Measurements from ENCODE around the gene KCNB1.

KCNB1 gene

DNA sequence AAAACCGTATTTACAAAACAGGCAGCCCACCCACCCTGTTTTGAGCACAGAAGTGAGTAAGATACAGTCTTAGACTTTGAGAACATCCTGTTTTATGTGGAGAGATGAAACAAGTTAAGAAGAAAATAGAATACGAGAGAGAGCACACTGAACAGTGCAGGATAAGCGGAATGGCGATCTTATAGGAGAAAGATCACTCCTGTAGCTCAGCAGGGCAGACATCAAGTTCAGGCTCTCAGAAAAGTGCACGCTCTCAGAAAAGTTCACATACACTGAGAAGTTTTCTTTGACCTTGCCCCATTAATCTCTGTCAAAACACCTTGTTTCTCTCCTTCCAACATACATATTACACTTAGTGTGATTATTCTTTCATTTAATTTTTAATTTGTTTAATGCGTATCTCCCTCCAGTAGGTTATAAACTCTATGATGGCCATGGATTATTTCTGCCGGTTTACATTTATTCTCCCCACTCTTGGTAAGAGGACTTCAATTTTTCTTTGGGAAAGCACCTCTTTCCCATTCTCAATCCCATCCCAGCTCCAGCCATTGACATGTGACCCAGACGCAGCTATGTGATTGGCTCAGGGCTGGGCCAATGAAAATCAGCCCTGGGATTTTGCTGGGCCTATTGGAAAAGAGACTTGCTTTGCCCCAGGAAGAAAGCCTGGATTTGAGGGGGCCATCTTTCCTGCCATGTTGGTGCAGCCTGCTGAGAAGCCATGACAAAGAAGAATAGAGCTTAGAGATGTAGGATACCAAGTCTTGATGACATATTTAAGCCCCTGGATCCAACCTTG, 16.2 kb downstream of the KCNB1 start:
- DNase-seq, result no peak

DNA sequence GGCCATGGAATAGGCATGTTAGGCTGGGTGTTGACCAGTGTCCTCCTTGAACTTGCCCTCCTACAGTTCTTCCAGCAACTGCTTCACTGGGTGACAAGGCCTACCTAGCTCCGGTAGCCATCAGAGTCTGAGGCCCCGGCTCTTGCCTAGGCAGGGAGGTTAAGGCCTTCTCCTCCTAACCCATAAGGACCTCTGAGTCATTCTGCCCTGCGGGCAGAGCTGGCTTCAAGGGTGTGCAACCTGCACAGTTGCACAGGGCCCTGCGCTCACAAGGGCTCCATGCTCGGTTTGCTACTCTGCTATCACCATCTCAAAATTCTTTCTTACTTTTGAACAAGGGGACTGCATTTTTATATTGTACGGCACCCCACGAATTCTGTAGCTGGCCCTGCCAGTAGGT, 17.9 kb downstream of the KCNB1 start:
- DNase-seq, result no peak

DNA sequence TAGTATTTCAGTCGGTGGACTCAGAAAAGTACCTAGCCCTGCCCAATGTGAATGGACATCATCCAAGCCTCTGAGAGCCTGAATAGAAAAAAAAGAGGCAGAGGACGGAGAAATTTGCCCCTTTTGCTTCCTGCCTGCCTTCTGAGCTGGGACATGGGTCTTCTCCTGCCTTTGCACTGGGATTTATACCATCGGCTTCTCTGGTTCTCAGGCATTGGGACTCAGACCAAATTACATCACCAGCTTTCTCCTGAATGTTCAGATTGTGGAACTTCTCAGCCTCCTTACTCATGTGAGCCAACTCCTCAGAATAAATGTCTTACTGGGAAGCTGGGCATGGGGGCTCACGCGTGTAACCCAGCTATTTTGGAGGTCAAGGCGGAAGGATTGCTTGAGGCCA, 19.8 kb downstream of the KCNB1 start:
- DNase-seq, result no peak

DNA sequence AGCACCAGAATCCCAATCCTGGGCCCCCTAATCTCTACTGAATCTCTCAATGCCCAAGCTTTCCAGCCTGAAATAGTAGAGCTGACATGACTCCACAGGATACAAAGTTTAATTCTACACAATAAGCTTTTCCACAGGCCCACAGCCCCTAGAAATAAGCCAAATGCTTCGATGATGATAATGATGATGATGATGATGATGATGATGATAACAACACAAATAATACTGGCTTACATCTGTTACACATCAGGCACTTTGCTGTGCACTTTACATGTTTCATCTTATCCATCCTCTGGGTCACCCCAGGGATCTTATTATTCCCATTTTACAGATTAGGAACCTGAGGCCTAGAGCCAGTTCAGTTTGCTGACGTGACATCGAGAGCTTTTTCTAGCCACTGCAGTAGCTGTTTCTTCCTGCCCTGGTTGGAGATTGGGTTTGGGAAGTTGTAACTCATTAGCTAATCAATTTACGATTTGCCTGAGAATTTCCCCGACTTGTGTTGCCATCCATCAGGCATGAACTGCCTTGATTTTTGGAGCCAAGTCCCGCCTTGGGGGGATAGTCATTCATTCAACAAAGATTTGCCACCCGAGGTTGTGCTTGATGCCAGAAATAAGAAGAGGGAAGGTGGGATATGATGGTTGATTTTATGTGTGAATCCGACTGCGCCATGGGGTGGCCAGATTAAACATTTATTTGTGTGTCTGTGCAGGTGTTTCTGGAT, 20.4 kb downstream of the KCNB1 start:
- DNase-seq, result no peak

GRCh38 chr20:49460916-49461315, 21.6 kb downstream of the KCNB1 start:
- DNase-seq, result no peak

GRCh38 chr20:49460131-49460530, 22.3 kb downstream of the KCNB1 start:
- DNase-seq, result no peak

DNA sequence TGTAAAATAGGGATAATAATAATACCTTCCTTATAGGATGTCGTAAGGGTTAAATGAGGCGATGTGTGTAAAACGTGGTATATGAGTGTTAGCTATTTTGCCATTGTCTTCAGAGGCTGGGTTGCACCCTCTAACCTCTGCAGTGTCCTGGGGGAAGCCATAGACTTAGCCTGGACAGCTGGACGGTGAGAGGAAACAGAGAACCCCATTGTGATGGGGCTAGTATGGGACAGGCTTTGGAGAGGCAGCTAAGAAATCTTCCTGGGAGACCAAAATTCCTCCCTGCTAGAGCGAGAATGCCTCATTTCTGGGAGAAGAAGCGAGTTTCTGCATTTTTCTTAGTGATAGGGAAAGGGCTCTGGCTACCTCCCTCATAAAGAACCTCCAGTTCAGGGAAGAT, 22.8 kb downstream of the KCNB1 start:
- no peak for DNase-seq

- DNase-seq, result no peak
Observed at GRCh38 chr20:49457444-49457843, 25.0 kb downstream of the KCNB1 start.

GRCh38 chr20:49456646-49457045, 25.8 kb downstream of the KCNB1 start:
- DNase-seq, result no peak

DNA sequence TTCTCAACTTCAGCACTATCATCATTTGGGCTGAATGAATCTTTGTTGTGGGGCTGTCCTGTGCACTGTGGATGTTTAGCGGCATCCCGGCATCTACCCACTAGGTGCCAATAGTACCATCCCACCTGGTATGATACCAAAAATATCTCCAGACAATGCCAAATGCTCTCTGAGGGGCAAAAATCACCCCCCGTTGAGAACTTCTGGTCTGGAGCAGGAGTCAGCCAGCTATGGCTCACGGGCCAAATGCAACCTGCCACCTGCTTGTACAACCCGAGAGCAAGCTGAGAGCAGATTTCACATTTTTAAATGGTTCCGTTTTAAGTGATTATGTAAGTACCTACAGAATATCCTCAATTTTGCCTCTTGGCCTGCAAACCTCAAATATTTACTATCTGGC, 26.8 kb downstream of the KCNB1 start:
- DNase-seq, result no peak

- DNase-seq, result no peak
Observed at GRCh38 chr20:49452011-49452482, 30.4 kb downstream of the KCNB1 start.

DNA sequence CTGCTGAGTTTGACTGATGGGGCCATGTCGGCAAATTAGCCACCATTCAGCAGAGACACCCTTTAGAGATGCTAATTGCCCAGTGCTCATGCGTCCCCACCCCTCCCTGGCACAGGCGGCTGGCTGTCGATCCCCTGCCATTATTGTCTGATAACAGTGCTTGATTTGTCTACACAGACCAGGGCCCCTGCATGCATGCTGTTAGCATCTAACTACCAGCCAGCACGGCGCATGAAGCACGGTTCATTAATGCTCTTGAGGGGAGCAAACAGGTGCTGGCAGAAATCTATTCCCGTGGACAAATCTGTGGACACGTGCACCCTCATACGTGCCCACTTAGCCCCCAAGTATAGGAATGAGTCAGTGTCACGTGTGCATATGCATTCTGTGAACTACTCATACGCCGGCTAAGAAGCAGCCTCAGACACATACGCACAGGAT, 32.2 kb downstream of the KCNB1 start:
- no peak for DNase-seq

- no peak for DNase-seq
Observed at GRCh38 chr20:49448917-49449316, 33.6 kb downstream of the KCNB1 start.

- no peak for DNase-seq
Observed at GRCh38 chr20:49447946-49448809, 34.3 kb downstream of the KCNB1 start.

DNA sequence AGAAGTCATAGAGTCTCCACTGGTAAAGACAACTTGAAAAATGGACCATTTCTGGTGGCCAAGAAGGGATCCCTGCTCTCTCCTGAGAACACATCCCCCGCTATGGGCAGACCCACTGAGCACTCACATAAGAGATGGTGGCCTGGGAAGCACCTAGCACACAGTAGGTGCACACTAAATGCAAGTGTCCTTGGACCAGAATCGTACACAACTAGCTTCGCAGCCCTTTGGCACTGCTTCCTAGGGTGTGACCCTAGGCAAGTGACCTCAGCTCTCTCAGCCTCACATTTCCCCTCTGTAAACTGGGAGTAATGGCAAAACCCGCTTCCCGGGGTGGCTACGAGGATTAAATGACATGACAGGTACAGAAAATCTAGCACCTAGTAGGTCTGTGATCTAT, 35.1 kb downstream of the KCNB1 start:
- DNase-seq, result no peak

DNA sequence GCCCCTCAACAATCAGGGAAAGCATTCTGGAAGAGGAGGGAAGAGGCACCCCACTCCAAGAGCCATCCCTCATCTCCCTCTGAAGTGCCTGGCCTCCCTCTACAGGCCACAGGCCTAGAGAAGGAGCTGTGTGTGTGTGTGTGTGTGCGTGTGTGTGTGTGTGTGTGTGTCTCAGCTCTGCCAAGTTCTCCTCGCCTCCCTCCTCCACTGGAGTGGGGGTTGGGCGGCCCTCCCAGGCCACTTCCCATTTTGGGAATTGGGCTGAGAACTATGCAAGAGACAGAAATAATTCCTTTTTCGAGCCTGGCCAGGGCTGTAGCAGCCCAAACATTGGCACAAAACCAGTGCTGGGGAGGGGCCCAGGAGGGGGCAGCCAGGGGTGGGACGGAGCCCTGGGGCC, 35.7 kb downstream of the KCNB1 start:
- no peak for DNase-seq

GRCh38 chr20:49446080-49446479, 36.4 kb downstream of the KCNB1 start:
- DNase-seq, result no peak

GRCh38 chr20:49445176-49445575, 37.3 kb downstream of the KCNB1 start:
- DNase-seq, result peak; percentile 49

- DNase-seq, result no peak
Observed at GRCh38 chr20:49444553-49444990, 37.9 kb downstream of the KCNB1 start.

DNA sequence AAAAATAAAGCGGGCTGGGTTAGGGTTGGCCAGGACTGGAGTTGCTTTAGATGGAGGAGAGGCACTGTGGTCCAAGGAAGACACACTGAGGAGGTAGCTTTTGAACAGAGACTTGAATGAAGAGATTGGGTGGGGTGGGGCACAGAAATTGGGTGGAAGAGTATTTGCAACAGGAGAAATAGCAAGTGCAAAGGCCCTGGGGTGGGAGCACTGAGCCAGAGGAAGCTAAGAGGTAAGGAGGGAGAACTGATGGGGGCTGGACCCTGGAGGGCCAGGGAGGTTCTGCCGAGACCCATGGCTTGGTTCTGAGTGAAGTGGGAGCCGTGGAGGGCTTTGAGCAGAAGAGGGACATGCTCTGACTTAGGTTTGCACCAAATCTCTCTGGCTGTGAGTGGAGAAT, 45.4 kb downstream of the KCNB1 start:
- no peak for DNase-seq

DNA sequence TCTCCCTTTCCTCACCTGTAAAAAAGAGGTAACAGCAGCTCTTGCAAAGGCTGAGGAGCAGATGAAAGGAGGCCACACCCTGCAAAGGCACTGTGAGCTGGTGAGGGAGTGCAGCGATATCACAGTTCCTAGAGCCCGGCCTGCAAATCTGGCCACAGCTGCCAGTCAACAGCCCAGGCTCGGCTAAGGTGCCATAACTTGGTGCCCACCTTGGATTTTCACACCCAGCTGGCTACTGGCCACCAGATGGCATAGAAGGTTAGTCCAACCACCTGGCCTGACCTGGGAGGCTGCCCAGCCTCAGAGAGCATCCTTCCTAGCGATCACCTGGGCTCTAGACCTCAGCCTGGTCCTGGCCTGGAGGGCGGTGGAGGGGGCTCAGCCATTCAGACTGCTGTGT, 46.8 kb downstream of the KCNB1 start:
- DNase-seq, result no peak

DNA sequence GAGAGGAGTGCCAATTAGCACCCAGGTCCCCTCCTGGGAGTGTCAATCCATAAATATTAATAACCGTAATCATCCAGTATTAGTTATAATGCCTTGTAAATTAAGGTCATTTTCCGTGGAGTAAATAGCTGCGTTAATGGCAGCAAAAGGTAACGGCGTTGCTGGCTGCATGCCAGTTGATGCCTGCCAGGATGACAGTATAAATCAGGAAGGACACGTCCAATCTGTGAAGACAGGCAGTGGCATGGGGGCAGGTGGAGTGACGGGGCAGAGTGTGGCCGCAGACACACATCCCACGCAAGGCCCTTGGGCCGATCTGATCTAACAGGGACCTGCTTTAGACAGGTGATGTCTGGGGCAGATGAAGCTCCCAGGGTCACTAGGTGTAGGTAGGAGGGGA, 49.1 kb downstream of the KCNB1 start:
- no peak for DNase-seq

DNA sequence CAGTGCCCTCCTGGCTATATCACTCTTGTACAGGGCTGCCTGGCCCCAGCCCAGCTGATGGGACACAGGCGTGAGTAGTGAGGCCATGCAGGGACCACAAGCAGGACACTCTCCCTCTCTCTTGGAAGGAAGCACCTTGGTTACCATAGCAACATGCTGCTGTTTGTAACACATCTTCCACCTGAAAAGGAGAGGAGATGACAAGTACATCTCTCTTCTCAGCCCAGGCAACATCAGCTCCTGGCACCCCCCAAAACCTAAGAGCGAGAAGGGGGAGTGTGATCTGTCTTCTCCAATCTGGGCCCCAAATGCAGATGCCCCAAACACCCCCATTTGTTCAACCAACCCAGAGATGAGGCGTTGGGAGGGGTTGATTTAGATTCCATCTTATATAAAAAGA, 49.9 kb downstream of the KCNB1 start:
- no peak for DNase-seq

Data from 8988T (cell line).